ENCODE data around the gene KRTAP19-8.

KRTAP19-8 gene

GRCh38 chr21:31072533-31072932, 34.3 kb upstream of the KRTAP19-8 start:
- H3K4me3 ChIP-seq (ENCODE audit: low read depth, low read length) = no peak overlapping the region
- no peak for TF ChIP-seq CTCF (IDR thresholded peaks at IDR 0.05; ENCODE audit: low read depth, low read length, missing control alignments)
- DNase-seq (ENCODE audit: low read depth) = no peak
- in situ Hi-C loops (cut with HindIII; ENCODE audit: low sequenced_read_pairs) = no loop called here

GRCh38 chr21:31064803-31065202, 26.5 kb upstream of the KRTAP19-8 start:
- no peak for TF ChIP-seq CTCF (IDR thresholded peaks at IDR 0.05; ENCODE audit: low read depth, low read length, missing control alignments)
- no peak for DNase-seq (ENCODE audit: low read depth)
- no peak overlapping the region for H3K4me3 ChIP-seq (ENCODE audit: low read depth, low read length)
- in situ Hi-C loops (cut with HindIII; ENCODE audit: low sequenced_read_pairs) = no loop called here

- no peak overlapping the region for H3K4me3 ChIP-seq (ENCODE audit: low read depth, low read length)
- TF ChIP-seq CTCF (IDR thresholded peaks at IDR 0.05; ENCODE audit: low read depth, low read length, missing control alignments) = no peak
- DNase-seq (ENCODE audit: low read depth) = no peak
- in situ Hi-C loops (cut with HindIII; ENCODE audit: low sequenced_read_pairs) = no loop called here
These were observed 14.3 kb upstream of the KRTAP19-8 start for GRCh38 chr21:31052489-31053142.

GRCh38 chr21:31050577-31051157, 12.4 kb upstream of the KRTAP19-8 start:
- no peak for TF ChIP-seq CTCF (IDR thresholded peaks at IDR 0.05; ENCODE audit: low read depth, low read length, missing control alignments)
- no peak for DNase-seq (ENCODE audit: low read depth)
- in situ Hi-C loops (cut with HindIII; ENCODE audit: low sequenced_read_pairs) = no loop called here
- H3K4me3 ChIP-seq (ENCODE audit: low read depth, low read length) = no peak overlapping the region

GRCh38 chr21:31045841-31046240, 7.6 kb upstream of the KRTAP19-8 start:
- in situ Hi-C loops (cut with HindIII; ENCODE audit: low sequenced_read_pairs) = no loop called here
- no peak for DNase-seq (ENCODE audit: low read depth)
- TF ChIP-seq CTCF (IDR thresholded peaks at IDR 0.05; ENCODE audit: low read depth, low read length, missing control alignments) = no peak
- no peak overlapping the region for H3K4me3 ChIP-seq (ENCODE audit: low read depth, low read length)

GRCh38 chr21:31043471-31043870, 5.2 kb upstream of the KRTAP19-8 start:
- no peak for TF ChIP-seq CTCF (IDR thresholded peaks at IDR 0.05; ENCODE audit: low read depth, low read length, missing control alignments)
- H3K4me3 ChIP-seq (ENCODE audit: low read depth, low read length) = no peak overlapping the region
- DNase-seq (ENCODE audit: low read depth) = no peak
- in situ Hi-C loops (cut with HindIII; ENCODE audit: low sequenced_read_pairs) = no loop called here
